K562 (cell line): ENCODE results near the gene CRACR2B. TPM values are rescaled to one million over a fixed set of nuclear protein-coding genes. Genes with fewer than 3 reads are reported as not detected.

Source experiments
- CREM ChIP-seq: IDR thresholded peaks from 2 replicates; pipeline ENCODE4 v1.6.1; 2014; ENCODE audit warnings: antibody characterized with exemption, low read depth
- DMBX1 ChIP-seq: fragments of 250-450 bp; sonication (Bioruptor Pico); IDR thresholded peaks from 2 replicates; pipeline ENCODE4 v1.8.0; 2022; ENCODE audit warnings: inconsistent platforms, mild to moderate bottlenecking, moderate library complexity, borderline replicate concordance
- DPF2 ChIP-seq: fragments of 450-650 bp; IDR thresholded peaks from 2 replicates; pipeline ENCODE4 v1.6.1; 2016
- HDGF ChIP-seq: fragments of 450-650 bp; IDR thresholded peaks from 2 replicates; pipeline ENCODE4 v1.6.1; 2016
- ILF3 ChIP-seq: fragments of 450-650 bp; IDR thresholded peaks from 2 replicates; pipeline ENCODE4 v1.6.1; 2018; ENCODE audit warnings: antibody characterized with exemption, mild to moderate bottlenecking, moderate library complexity, borderline replicate concordance
- KLF6 ChIP-seq: fragments of 250-450 bp; sonication (Bioruptor Pico); IDR thresholded peaks from 2 replicates; pipeline ENCODE4 v1.4.0; 2020; ENCODE audit warnings: mild to moderate bottlenecking, moderate library complexity, borderline replicate concordance
- L3MBTL2 ChIP-seq: fragments of 450-650 bp; IDR thresholded peaks from 2 replicates; pipeline ENCODE4 v1.6.1; 2016; ENCODE audit warnings: mild to moderate bottlenecking, moderate library complexity
- MEF2A ChIP-seq: IDR thresholded peaks from 2 replicates; pipeline ENCODE4 v1.6.1; 2011; ENCODE audit warnings: low read depth, mild to moderate bottlenecking, low read length, moderate library complexity; ENCODE audit not compliant: control insufficient read depth
- NR0B1 ChIP-seq: fragments of 450-650 bp; IDR thresholded peaks from one replicate; pipeline ENCODE4 v1.6.1; 2018; ENCODE audit warnings: mild to moderate bottlenecking, moderate library complexity; ENCODE audit not compliant: partially characterized antibody
- POU5F1 ChIP-seq: fragments of 150-350 bp; IDR thresholded peaks from 2 replicates; pipeline ENCODE4 v1.6.1; 2014; ENCODE audit warnings: borderline replicate concordance, low read length, low read depth, mild to moderate bottlenecking; ENCODE audit not compliant: partially characterized antibody
- SMARCA5 ChIP-seq: fragments of 450-650 bp; IDR thresholded peaks from 2 replicates; pipeline ENCODE4 v1.6.1; 2016
- SRSF9 ChIP-seq: fragments of 200-400 bp; formaldehyde crosslinking; IDR thresholded peaks from 2 replicates; pipeline ENCODE4 v1.6.1; 2017; ENCODE audit warnings: low read depth, low read length, borderline replicate concordance
- TCF7L2 ChIP-seq: fragments of 150-350 bp; IDR thresholded peaks from 2 replicates; pipeline ENCODE4 v1.6.1; 2016; ENCODE audit warnings: low read depth, mild to moderate bottlenecking, low read length, moderate library complexity
- TOE1 ChIP-seq, 2 experiments: fragments of 450-650 bp in 1 of 2; sonication (generic) in 1 of 2; formaldehyde crosslinking in 1 of 2; IDR thresholded peaks; 2 replicates each; pipeline versions ENCODE4 v1.7.1 to v1.8.0; 2016 to 2022; ENCODE audit warnings: borderline replicate concordance in 2 of 2, mild to moderate bottlenecking in 2 of 2, antibody characterized with exemption in 1 of 2, inconsistent platforms in 1 of 2, low read depth in 1 of 2, missing genetic modification reagents in 1 of 2, moderate library complexity in 1 of 2
- XRCC4 ChIP-seq: IDR thresholded peaks from one replicate; pipeline ENCODE4 v1.6.1; 2011; ENCODE audit not compliant: insufficient read depth, insufficient read length; ENCODE audit errors: extremely low read depth
- XRCC5 ChIP-seq: fragments of 200-400 bp; formaldehyde crosslinking; IDR thresholded peaks from 2 replicates; pipeline ENCODE4 v1.6.1; 2017; ENCODE audit warnings: low read depth, mild to moderate bottlenecking, low read length
- ZBTB2 ChIP-seq: fragments of 450-650 bp; IDR thresholded peaks from 2 replicates; pipeline ENCODE4 v1.6.1; 2016; ENCODE audit warnings: antibody characterized with exemption
- ZC3H8 ChIP-seq: fragments of 450-650 bp; IDR thresholded peaks from 2 replicates; pipeline ENCODE4 v1.6.1; 2017
- ZHX1 ChIP-seq: fragments of 150-350 bp; conservative IDR thresholded peaks from 2 replicates; pipeline ENCODE4 v1.6.1; 2014; ENCODE audit warnings: low read length
- ZNF436 ChIP-seq: fragments of 250-450, 450-650 bp; sonication (Bioruptor Pico); formaldehyde crosslinking; IDR thresholded peaks from 2 replicates; pipeline ENCODE4 v1.7.0; 2020; ENCODE audit warnings: mild to moderate bottlenecking
- polyA plus RNA-seq, 8 experiments: library from polyadenylated mRNA; depleted of rRNA in 4 of 8; stranded (reverse) in 5 of 8; unstranded in 3 of 8; fragments of >200 nt; fragmentation: Nextera tagmentation in 2 of 8; fragmentation: Illumina TruSeq in 1 of 8; extraction: Ambion mirVana in 2 of 8; extraction: Trizol in 1 of 8; gene quantifications; 2 replicates each; pipeline versions ENCODE4 v1.2.1 to v1.2.3, GENCODE V29; 2011 to 2014; ENCODE audit warnings: inconsistent platforms in 1 of 8, missing spikeins in 1 of 8
- total RNA-seq, 7 experiments: library from RNA; depleted of rRNA in 6 of 7; stranded (reverse); fragments of >200 nt in 6 of 7; fragmentation: Illumina TruSeq in 2 of 7; extraction: Trizol in 2 of 7; gene quantifications; 2 replicates each; pipeline versions ENCODE4 v1.2.1 to v1.2.3, GENCODE V29; 2011 to 2021; ENCODE audit warnings: low replicate concordance in 1 of 7
- TF ChIP-seq, protein P1 (sequence below): fragments of 250-450 bp; sonication (Bioruptor Pico); IDR thresholded peaks from 2 replicates; pipeline ENCODE4 v1.9.0; 2021; ENCODE audit warnings: mild to moderate bottlenecking, inconsistent platforms

The CRACR2B gene
- total and polyA plus RNA-seq, 9 of the 15 experiments (the other 6 are each of a cell fraction or from before 2014, with no cell fraction given), result 0.10 to 51.0 (median 6.0) TPM

DNA sequence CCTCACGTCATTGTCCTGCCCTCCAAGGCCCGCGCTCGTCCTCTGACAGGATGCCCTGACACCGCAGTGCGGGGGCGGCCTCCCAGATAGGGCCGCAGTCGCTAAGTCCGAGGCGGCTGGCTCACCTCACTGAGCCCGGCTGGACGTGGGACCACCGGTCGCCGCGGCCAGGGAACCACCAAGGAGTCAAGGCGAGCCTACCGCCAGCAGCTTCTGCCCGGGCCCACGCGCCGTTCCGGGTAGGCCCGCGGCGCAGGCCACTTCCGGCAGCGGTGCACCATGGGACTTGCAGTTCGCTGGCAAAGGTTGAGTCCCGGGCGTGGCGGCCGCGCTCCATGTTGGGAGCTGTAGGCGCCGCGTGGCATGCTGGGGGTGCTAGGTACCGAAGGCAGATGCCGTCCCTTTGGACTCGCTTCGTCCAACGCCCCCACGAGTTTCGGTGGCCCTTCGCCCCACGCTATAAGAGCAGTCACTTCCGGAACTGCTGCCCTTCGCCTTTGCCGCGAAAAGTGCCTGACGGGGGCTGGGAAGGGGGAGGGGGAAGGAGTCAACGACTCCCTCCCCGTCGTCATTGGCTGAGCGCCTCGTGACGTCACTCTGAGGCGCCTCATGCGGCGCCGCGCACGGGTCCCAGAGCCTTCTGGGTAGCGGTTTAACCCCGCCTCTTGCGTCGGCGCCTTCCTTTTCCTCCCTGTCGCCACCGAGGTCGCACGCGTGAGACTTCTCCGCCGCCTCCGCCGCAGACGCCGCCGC lies 18.3 kb upstream of the CRACR2B start, which contains the start of gene RPLP2 (continued):
- TF ChIP-seq POU5F1 (no peak), ZBTB2 (no peak), HDGF (no peak), XRCC4 (no peak), CREM (peak; percentile 98), NR0B1 (no peak), DMBX1 (CRISPR knock-in tag) (peak; percentile 46; the same call in 1 of the 2 replicates), MEF2A (no peak), ZNF436 (CRISPR knock-in tag) (no peak), ILF3 (no peak), XRCC5 (no peak), ZHX1 (no peak), SRSF9 (no peak), TCF7L2 (no peak), ZC3H8 (no peak), KLF6 (0 out of 2 replicates have a peak, but pooled peaks have one; percentile 18), DPF2 (no peak), TOE1 (IDR thresholded peaks at IDR 0.05; ENCODE audit: borderline replicate concordance) (no peak; the same call in 1 of the 2 replicates), TOE1 (CRISPR knock-in tag; IDR thresholded peaks at IDR 0.05; ENCODE audit: borderline replicate concordance, low read depth) (peak; percentile 94), L3MBTL2 (peak; percentile 80), SMARCA5 (no peak; the same call in 1 of the 2 replicates)
- TF ChIP-seq, protein P1, sequence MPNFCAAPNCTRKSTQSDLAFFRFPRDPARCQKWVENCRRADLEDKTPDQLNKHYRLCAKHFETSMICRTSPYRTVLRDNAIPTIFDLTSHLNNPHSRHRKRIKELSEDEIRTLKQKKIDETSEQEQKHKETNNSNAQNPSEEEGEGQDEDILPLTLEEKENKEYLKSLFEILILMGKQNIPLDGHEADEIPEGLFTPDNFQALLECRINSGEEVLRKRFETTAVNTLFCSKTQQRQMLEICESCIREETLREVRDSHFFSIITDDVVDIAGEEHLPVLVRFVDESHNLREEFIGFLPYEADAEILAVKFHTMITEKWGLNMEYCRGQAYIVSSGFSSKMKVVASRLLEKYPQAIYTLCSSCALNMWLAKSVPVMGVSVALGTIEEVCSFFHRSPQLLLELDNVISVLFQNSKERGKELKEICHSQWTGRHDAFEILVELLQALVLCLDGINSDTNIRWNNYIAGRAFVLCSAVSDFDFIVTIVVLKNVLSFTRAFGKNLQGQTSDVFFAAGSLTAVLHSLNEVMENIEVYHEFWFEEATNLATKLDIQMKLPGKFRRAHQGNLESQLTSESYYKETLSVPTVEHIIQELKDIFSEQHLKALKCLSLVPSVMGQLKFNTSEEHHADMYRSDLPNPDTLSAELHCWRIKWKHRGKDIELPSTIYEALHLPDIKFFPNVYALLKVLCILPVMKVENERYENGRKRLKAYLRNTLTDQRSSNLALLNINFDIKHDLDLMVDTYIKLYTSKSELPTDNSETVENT (CRISPR knock-in tag), result no peak
